GM12892 (cell line): ENCODE results near the gene IGFLR1.
"Not testable (repeated sequence)": the region's sequence is repeated elsewhere in the genome, so short reads cannot be mapped to it uniquely, and the experiment has no call there.

ENCODE experiments used
- DNase-seq: peaks from one replicate; pipeline ENCODE4 v3.0.0; 2011; ENCODE audit not compliant: insufficient read length
- FAIRE-seq: peaks from 2 replicates; lab custom pipeline; 2011; peaks lifted over from hg19 to GRCh38; lab: Jason Lieb, UNC
- POLR2A ChIP-seq: IDR thresholded peaks from 2 replicates; pipeline ENCODE4 v1.6.1; 2011; ENCODE audit warnings: low read depth, low read length, control low read depth
- POLR2AphosphoS5 ChIP-seq: IDR thresholded peaks from 2 replicates; pipeline ENCODE4 v1.6.1; 2011; ENCODE audit warnings: low read depth, low read length, control low read depth
- TAF1 ChIP-seq: IDR thresholded peaks from 2 replicates; pipeline ENCODE4 v1.6.1; 2011; ENCODE audit warnings: low read depth, mild to moderate bottlenecking, control low read depth, low read length, borderline replicate concordance

The IGFLR1 gene

GRCh38 chr19:35731779-35732405, 10.4 kb downstream of the IGFLR1 start:
- DNase-seq (no peak), FAIRE-seq (no peak)
- no peak for TF ChIP-seq POLR2AphosphoS5
- no peak for TF ChIP-seq TAF1
- TF ChIP-seq POLR2A, result no peak

DNA sequence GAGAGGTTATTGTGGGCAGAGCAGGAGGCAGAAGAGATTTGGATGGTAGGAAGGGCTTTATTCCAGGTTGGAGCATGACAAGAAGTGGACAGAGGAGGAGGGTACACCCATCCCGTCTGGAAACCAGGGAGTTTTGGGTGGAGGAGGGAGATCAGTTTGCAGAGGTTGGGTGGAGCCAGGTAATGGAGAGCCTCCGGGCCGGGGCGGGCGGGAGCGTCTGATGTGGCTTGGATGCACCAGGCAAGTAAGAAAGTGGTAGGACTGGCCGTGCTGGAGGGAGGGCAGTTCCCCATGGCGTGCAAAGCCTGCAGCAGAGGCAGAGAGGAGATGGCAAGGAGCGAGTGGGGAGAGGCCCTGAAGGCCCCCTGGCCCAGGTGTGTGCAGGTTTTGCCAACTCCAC, 10.9 kb downstream of the IGFLR1 start:
- FAIRE-seq, result no peak
- TF ChIP-seq TAF1, result no peak
- no peak for TF ChIP-seq POLR2AphosphoS5
- no peak for TF ChIP-seq POLR2A
- DNase-seq, result no peak

GRCh38 chr19:35730326-35730725, 11.9 kb downstream of the IGFLR1 start:
- TF ChIP-seq POLR2A, result 0 out of 2 replicates have a peak, but pooled peaks have one; percentile 2
- TF ChIP-seq TAF1, result no peak

GRCh38 chr19:35729763-35730162, 12.5 kb downstream of the IGFLR1 start:
- FAIRE-seq (no peak), DNase-seq (peak; percentile 20)
- TF ChIP-seq TAF1 (no peak), POLR2A (peak; percentile 18; the same call in 1 of the 2 replicates)

More at GRCh38 chr19:35730326-35730725, 11.9 kb downstream of the IGFLR1 start:
- FAIRE-seq (no peak), DNase-seq (peak; percentile 6)

DNA sequence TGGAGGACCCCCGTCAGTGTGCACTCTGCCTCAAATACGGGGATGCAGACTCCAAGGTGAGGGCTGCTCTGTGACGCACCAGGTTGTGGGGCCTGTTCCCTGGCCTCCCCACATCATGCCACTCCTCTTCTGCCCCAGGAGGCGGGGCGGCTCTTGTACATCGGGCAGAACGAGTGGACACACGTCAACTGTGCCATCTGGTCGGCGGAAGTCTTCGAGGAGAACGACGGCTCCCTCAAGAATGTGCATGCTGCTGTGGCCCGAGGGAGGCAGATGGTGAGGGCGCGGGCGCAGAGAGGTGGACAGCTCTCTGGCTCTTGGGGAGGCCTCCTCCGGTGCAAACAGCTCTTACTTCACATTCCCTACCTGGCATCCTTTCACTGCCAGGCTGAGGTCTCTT, 13.2 kb downstream of the IGFLR1 start:
- no peak for TF ChIP-seq POLR2AphosphoS5
- no peak for TF ChIP-seq POLR2A
- TF ChIP-seq TAF1, result no peak
- FAIRE-seq (no peak), DNase-seq (no peak)

GRCh38 chr19:35727956-35728706, 14.1 kb downstream of the IGFLR1 start:
- no peak for TF ChIP-seq TAF1
- 0 out of 2 replicates have a peak, but pooled peaks have one; percentile 8 for TF ChIP-seq POLR2AphosphoS5
- DNase-seq (peak; percentile 9), FAIRE-seq (no peak)

GRCh38 chr19:35727053-35727955, 14.9 kb downstream of the IGFLR1 start:
- TF ChIP-seq TAF1, result no peak
- TF ChIP-seq POLR2A, result no peak
- TF ChIP-seq POLR2AphosphoS5, result no peak
- no peak for FAIRE-seq
- no peak for DNase-seq

DNA sequence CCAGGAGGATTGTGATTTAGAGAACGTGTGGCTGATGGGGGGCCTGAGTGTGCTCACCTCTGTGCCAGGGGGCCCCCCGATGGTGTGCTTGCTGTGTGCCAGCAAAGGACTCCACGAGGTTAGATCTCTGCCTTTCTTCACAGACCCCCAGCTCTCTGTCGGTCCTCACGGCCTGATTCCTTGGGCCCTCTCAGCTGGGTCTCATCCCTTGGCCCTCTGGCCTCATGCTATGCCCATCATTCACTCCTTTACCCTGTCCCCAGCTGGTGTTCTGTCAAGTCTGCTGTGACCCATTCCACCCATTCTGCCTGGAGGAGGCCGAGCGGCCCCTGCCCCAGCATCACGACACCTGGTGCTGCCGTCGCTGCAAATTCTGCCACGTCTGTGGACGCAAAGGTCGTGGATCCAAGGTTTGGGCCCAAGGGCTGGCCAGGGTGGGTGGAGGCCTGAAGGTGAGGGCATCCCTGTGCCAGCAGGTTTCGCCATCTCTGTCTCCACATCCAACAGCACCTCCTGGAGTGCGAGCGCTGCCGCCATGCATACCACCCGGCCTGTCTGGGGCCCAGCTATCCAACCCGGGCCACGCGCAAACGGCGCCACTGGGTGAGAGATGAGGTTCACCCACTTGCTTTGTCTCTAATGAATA, 16.9 kb downstream of the IGFLR1 start:
- DNase-seq, result no peak
- no peak for FAIRE-seq
- TF ChIP-seq POLR2AphosphoS5 (no peak), POLR2A (no peak), TAF1 (no peak)

- DNase-seq (no peak), FAIRE-seq (no peak)
- TF ChIP-seq POLR2AphosphoS5, result no peak
- no peak for TF ChIP-seq POLR2A
- no peak for TF ChIP-seq TAF1
These were observed 17.7 kb downstream of the IGFLR1 start for GRCh38 chr19:35724560-35724959.

- DNase-seq, FAIRE-seq: not testable (repeated sequence)
These were observed 18.1 kb downstream of the IGFLR1 start for GRCh38 chr19:35724132-35724531.

- no peak for FAIRE-seq
These were observed 18.6 kb downstream of the IGFLR1 start for GRCh38 chr19:35723671-35724070.

More at GRCh38 chr19:35723671-35724070, 18.6 kb downstream of the IGFLR1 start:
- DNase-seq, result no peak
- TF ChIP-seq POLR2A, result no peak
- TF ChIP-seq POLR2AphosphoS5, result no peak
- no peak for TF ChIP-seq TAF1
